ENCODE measurements around the gene CHRNA10.
"Not testable (repeated sequence)": the region's sequence is repeated elsewhere in the genome, so short reads cannot be mapped to it uniquely, and the experiment has no call there.

The CHRNA10 gene

DNA sequence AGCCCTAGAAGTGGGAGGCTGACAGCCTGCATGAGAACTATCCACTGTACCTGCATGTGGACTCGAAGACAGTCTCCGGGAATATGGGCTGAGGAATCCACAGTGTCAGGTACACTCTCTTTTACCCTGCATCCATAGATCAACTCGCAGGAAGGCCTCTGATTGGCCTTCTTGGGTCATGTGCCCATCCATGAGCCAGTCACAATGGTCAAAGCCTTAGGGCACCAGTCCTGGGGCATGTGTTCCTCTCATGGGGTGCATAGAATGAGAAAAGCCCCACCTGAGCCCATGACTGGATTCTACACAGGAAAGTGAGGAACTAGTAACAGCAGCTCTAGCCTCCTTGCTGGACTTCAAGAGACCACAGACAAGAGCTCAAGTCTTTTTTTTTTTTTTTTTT is 15.6 kb downstream of the CHRNA10 start:
- no peak overlapping the region for H3K4me3 ChIP-seq (ENCODE audit: low read length)
- no peak for TF ChIP-seq ZNF274 (IDR thresholded peaks at IDR 0.05; ENCODE audit: low read depth, low read length)

DNA sequence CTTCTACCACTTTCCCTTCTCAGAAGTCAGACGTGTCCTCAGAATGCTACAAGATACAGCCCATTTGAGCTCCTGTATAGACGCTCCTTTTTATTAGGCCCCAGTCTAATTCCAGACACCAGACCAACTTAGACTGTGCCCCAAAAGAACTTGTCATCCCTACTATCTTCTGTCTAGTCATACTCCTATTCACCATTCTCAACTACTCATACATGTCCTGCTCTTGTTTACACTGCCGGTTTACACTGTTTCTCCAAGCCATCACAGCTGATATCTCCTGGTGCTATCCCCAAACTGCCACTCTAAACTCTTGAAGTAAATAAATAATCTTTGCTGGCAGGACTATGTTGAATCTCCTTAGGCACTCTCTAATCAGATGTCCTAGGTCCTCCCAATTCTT is 18.7 kb downstream of the CHRNA10 start:
- not testable (repeated sequence) for H3K4me3 ChIP-seq (ENCODE audit: low read length)

DNA sequence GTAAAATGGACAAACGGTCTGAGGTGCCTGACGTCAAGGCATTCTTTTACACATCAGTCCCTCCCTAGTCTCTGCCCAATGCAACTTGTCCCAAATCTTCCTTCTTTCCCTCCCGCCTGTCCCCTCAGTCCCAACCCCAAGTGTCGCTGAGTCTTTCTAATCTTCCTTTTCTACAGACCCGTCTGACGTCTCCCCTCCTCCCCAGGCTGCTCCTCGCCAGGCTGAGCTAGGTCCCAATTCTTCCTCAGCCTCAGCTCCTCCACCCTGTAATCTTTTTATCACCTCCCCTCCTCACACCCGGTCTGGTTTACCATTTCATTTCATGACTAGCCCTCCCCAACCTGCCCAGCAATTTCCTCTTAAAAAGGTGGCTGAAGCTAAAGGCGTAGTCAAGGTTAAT is 21.8 kb downstream of the CHRNA10 start:
- H3K4me3 ChIP-seq (ENCODE audit: low read length), result not testable (repeated sequence)

DNA sequence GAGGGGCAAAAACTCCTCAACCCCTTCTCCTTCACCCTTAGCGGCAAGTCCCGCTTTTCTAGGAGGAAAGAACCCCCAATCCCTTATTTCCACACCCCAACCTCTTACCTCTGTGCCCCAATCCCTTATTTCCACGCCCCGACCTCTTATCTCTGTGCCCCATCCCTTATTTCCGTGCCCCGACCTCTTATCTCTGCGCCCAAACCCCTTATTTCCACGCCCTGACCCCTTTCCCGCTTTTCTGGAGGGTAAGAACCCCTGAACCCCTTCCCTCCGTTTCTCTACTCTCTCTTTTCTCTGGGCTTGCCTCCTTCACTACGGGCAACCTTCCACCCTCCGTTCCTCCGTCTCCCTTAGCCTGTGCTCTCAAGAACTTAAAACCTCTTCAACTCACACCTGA is 22.3 kb downstream of the CHRNA10 start:
- H3K4me3 ChIP-seq (ENCODE audit: low read length), result not testable (repeated sequence)

DNA sequence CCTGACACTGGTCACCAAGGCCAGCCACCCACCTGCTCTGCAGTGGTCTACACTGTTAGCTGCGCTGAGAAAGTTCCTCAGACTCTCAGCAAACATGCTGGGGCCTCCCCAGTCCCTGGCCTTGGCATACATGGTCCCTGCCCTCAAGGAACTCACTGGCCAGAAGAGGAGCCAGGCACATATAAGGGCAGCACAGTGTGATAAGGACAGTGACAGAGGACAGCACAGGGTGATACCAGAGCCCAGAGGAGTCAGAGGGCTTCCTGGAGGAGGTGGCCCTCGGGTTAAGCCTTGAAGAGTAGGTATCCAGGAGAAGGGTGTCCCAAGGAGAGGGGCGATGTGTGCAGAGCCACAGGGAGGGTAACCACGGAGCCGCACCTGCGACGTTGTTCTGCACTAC is 25.6 kb downstream of the CHRNA10 start:
- H3K4me3 ChIP-seq (ENCODE audit: low read length), result no peak overlapping the region
- no peak for TF ChIP-seq ZNF274 (IDR thresholded peaks at IDR 0.05; ENCODE audit: low read depth, low read length)

DNA sequence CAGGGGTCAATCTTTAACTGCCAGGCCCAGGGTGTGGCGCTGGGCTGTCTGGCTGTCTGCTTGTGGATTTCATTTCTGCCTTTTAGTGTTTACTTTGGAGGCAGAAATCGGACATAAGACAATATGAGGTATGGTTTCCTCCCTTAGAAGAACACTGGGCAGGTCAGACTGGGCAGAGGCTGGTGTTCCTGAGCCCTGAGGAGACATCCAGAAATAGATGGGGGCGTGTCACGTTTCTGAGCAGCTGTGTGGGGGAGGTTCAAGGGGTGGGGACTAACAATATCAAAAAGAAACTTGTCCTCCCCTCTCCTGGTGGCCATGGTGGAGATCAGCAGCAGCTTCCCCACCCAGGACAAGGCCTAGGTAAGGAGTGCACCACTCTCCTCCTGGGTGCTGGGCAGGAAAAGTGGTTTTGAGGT is 26.4 kb downstream of the CHRNA10 start, which contains the start of gene ART1:
Gene ART1 (plus strand): TSS at position 312 of the 419 bp plus-strand sequence. CDS start 14,086 bp downstream, outside the sequence.
- H3K4me3 ChIP-seq (ENCODE audit: low read length), result no peak within 1 kb of the TSS
- no peak for TF ChIP-seq ZNF274 (IDR thresholded peaks at IDR 0.05; ENCODE audit: low read depth, low read length)

DNA sequence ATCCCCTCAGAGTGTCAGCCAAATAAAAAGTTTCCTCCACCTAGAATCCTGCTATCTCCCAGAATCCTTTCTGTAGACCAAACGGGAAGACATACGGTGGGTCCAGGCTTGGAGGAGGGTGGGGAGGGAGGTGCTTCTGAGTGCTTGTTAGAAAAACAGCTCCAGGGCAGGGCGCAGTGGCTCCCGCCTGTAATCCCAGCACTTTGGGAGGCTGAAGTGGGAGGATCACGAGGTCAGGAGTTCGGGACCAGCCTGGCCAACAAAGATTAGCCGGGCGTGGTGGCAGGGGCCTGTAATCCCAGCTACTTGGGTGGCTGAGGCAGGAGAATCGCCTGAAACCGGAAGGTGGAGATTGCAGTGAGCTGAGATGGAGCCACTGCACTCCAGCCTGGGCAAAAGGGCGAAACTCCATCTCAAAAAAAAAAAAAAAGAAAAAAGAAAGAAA is 28.1 kb downstream of the CHRNA10 start:
- H3K4me3 ChIP-seq (ENCODE audit: low read length), result not testable (repeated sequence)

DNA sequence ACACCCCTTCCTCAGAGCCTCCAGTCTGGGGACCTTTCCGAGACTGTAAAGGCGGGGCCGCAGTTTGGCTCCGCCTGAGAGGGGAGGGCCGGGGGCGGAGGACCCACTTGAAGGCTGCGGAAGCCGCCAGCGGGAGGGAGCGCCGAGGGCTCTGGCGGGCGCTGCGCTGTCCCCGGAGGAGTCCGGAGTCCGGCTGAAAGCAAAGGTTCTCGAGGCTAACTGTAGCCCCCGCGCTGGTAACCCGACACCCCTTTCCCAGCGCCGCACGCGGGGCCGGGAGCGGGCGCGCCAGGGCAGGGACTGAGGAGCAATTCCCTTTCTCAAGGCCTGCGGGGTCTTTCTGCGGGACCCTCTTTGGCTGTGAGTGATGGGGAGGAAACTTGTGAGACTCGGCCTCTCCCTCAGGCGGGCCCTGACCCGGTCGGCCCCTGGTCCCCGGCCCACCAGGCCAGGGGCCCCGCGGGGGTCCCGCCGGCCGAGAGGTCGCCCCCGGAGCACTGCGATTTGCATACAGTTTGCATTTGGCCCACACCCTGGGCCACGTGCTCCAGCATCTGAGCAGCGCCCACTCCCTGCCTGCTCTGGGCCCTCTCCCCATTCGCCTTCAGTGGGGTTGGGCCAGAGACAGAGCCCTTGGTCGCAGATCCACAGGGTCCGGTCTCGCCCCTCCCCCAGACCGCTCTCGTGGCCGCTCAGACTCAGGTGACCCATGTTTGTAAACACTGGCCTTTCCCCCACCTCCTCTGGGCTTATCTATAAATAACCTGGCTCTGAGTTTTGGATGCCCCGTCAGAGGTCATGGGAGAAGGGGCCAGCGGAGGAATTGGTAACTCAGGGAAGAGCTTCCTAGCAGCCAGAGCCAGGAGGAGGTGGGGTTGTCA is 28.9 kb downstream of the CHRNA10 start:
- peak overlapping the region; percentile 45; the same call in 1 of the 2 replicates for H3K4me3 ChIP-seq (ENCODE audit: low read length)
- no peak for TF ChIP-seq ZNF274 (IDR thresholded peaks at IDR 0.05; ENCODE audit: low read depth, low read length)

DNA sequence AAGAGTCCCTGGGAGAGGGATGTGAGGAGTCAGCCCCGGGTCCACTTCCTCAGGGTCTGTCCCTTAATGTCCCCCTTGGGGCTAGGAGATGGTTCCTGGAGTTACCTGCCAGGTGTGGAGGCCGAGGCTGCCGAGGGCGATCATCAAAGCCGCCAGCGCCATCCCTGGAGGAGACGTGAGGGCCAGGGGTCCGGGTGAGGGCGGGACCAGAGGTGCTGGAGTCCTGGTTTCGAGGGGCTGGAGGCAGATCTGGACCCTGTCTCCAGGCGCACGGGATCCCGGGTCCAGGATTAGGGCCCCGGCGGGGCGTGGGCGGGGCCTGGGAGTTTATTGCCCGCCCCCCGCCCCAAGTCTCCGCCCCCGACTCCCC is 29.5 kb downstream of the CHRNA10 start, which contains the start of gene ART5:
Gene ART5 (minus strand): TSS at position 292 of the 370 bp plus-strand sequence. CDS start 130 bp downstream, at position 162.
- H3K4me3 ChIP-seq (ENCODE audit: low read length), result peak within 1 kb of the TSS; percentile 45; the same call in 1 of the 2 replicates
- TF ChIP-seq ZNF274 (IDR thresholded peaks at IDR 0.05; ENCODE audit: low read depth, low read length), result no peak

DNA sequence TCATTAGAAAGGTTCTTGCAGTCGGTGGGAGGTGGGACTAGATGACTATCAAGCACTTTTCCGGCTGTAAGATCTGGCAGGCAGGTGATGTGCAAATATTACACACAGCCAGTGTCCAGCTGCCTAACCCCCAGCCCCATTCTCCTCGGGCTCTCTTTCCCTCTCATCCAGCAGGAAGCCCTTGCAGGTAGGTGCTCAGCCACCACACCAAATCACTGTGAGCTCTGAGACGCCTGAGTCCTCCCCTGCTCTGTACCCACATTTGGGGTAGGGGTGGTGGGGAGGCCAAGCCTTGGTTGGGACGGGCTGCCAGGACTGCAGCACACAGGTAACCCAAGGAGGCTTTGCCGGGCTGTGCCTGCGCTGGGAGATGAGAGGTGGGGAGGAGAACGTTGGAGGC is 30.0 kb downstream of the CHRNA10 start:
- TF ChIP-seq ZNF274 (IDR thresholded peaks at IDR 0.05; ENCODE audit: low read depth, low read length), result no peak
- no peak overlapping the region for H3K4me3 ChIP-seq (ENCODE audit: low read length)

DNA sequence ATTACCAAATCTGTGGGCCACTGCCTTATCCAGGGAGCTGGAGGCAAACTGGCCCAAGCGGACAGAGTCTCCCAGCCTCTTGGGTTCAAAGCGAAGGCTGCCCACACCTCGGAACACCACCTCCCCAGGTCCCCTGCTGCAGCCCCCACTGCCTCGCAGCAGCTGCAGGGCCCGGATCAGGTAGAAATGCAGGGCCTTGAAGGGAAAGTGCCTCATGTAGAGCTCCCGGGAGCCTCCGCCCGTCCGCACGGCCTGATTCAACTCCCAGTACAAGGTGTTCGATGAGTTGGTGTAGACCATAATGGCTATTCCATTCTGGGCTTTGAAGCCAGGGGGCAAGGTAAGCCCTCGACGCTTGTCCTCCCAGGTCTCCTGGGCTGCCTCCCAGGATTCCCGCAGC is 31.3 kb downstream of the CHRNA10 start:
- no peak for TF ChIP-seq ZNF274 (IDR thresholded peaks at IDR 0.05; ENCODE audit: low read depth, low read length)
- H3K4me3 ChIP-seq (ENCODE audit: low read length), result no peak overlapping the region

DNA sequence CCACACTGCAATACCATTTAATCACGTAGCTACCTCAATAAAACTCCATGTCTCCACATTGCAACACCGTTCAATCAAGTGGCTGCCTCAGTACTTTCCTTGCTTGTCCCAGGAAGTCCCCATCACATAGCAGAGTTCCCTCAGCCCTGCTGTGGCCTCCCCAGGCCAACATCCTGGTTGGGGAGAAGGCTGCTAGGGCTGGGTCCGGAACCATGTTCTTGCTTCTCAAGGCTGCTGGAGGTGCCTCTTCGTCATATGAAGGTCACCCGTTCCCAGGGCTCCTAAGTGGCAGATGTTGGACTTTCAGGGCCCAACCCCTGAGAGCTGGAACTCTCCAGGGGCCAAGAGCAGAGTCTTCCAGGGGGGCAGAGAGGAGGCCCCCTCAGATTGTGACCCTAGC is 32.7 kb downstream of the CHRNA10 start:
- no peak for TF ChIP-seq ZNF274 (IDR thresholded peaks at IDR 0.05; ENCODE audit: low read depth, low read length)
- H3K4me3 ChIP-seq (ENCODE audit: low read length), result no peak overlapping the region

DNA sequence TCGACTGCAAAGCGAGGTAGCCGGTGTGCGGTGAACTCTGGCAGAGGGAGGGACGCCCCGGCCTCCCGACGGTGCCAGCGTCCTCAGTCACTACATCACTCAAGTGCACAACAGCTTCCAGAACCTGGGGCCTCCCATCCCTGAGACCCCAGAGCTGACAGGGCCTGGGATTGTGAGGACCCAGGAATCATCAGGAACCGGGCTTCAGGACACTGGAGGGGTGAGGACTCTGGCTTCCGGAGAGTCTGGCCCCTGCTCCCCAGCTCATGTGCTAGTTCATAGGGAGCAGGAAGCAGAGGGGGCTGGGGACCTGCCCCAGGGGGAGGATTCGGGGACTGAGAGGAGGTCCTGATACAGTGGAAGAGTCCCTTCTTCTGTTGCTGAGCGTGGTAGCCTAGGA is 34.0 kb downstream of the CHRNA10 start:
- TF ChIP-seq ZNF274 (IDR thresholded peaks at IDR 0.05; ENCODE audit: low read depth, low read length), result no peak
- H3K4me3 ChIP-seq (ENCODE audit: low read length), result no peak overlapping the region

DNA sequence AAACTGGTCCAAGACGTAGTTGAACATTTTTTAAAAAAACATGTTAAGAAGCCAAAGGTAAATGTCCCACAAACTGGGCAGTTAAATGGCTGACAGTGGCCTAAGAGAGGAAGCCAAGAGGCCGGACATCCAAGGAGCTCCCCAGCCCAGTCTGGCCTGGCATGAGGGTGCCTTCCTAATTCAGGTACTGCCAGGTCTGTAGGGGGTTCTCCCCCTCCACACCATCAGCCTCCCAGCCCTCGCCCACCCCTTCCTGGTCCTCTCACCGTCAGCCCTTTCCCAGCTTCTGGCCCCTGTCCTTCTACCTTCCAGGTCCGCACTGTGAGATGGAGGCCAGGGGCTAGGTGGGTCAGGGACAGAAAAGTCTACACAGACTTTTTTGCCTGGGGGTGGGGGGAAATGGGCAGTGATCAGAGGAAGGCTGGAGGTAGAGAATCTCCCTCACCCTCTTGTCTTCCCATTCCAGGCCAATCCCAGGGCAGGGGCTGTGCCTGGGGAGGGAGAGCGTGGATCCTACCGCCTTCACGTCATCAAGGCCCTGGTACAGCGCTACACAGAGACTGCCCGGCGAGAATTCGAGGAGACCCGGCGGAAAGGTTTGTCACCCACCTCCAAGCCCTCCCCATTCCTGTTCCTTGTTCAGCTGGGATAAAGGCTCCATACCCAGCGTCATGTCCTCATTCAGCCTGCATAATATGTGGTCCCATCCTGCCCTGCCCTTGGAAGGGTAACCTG is 35.4 kb downstream of the CHRNA10 start:
- no peak overlapping the region for H3K4me3 ChIP-seq (ENCODE audit: low read length)
- TF ChIP-seq ZNF274 (IDR thresholded peaks at IDR 0.05; ENCODE audit: low read depth, low read length), result no peak

DNA sequence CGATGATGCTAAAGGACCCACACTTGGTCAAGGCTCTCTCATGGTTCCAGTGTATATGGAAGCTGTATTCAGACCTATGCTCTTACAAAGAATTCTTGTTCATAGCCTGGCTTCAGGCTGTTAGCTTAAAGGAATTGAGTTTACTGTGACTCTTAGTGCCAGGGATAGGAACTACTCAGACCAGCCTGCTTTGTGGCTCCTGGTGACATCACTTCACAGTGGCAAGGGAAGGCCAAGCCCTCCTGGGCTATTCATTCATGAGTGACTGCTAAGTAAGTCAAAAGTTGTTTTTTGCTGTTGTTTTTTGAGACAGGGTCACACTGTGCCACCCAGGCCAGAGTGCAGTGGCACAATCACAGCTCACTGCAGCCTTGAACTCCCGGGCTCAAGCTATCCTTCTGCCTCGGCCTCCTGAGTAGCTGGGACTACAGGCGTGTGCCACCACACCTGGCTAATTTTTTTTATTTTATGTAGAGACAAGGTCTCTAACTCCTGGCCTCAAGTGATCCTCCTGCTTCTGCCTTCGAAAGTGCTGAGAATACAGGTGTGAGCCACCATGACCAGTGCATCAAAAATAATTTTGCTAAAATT is 39.0 kb downstream of the CHRNA10 start:
- H3K4me3 ChIP-seq (ENCODE audit: low read length), result no peak overlapping the region
- TF ChIP-seq ZNF274 (IDR thresholded peaks at IDR 0.05; ENCODE audit: low read depth, low read length), result no peak
